ENCODE results near the gene RHOA. TPM values are rescaled to one million over a fixed set of nuclear protein-coding genes. Genes with fewer than 3 reads are reported as not detected.
"Not testable (repeated sequence)": the region's sequence is repeated elsewhere in the genome, so short reads cannot be mapped to it uniquely, and the experiment has no call there.

The RHOA gene
- polyA plus RNA-seq, 3 donors, result 162 to 513 (median 415) TPM

DNA sequence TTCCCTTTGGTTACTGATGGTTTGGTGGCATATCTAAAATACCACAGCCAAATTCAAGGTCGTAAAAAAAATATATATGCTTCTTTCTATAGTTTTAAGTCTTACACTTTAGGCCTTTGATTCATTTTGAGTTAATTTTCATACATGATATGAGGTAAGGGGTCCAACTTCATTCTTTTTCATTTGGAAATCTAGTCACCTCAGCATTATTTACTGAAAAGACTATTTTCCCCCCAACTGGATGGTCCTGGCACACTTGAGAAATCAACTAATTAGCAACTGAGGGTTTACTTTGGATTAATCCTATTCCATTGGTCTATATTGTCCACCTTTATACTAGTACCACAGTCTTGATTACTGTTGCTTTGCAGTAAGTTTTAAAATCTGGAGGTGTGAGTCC lies 26.2 kb downstream of the RHOA start:
- no peak overlapping the region for H3K27ac ChIP-seq (ENCODE audit: low read depth, low read length)
- 88 to 95% (median 92%) methylated on average over 1 of the region's 1 CpG for WGBS, 3 donors

DNA sequence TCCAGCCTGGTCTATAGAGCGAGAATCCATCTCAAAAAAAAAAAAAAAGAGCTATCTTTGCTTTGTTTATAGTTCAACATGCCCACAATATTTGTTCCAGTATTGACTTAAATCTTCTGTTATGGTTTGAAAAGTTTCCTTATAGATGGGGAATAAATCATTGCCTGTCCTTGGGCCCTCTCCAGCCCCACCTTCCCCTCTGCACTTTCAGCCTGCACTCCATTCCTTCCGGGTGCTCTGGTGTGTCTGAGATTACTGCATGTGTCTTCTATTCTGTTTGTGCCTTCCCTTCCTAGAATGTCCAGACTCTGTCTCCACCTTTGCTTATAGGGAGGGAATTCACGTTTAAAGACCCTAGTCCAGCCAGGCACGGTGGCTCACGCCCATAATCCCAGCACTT lies 28.4 kb downstream of the RHOA start:
- WGBS, 3 donors, result 55 to 75% (median 66%) methylated on average over 5 of the region's 5 CpGs
- no peak overlapping the region for H3K27ac ChIP-seq (ENCODE audit: low read depth, low read length)

DNA sequence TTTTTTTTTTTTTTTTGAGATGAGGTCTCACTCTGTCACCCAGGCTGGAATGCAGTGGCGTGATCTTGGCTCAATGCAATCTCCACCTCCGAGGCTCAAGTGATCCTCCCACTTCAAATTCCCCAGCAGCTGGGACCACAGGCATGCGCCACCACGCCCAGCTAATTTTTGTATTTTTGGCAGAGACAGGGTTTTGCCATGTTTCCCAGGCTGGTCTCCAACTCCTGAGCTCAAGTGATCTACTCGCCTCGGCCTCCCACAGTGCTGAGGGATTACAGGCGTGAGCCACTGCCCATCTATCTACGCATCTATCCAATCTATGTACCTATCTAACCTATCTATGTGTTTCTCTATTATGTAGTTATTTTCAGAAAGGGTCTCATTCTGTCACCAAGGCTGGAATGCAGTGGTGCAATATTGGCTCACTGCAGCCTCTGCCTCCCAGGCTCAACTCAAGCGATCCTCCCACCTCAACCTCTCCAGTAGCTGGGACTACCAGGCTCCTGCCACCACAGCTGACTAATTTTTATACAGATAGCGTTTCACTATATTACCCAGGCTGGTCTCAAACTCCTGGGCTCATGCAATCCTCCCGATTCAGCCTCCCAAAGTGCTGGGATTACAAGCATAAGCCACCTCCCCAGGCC lies 33.4 kb downstream of the RHOA start:
- WGBS, 3 donors, result 70 to 89% (median 72%) methylated on average over 11 of the region's 11 CpGs
- no peak overlapping the region for H3K27ac ChIP-seq (ENCODE audit: low read depth, low read length)

DNA sequence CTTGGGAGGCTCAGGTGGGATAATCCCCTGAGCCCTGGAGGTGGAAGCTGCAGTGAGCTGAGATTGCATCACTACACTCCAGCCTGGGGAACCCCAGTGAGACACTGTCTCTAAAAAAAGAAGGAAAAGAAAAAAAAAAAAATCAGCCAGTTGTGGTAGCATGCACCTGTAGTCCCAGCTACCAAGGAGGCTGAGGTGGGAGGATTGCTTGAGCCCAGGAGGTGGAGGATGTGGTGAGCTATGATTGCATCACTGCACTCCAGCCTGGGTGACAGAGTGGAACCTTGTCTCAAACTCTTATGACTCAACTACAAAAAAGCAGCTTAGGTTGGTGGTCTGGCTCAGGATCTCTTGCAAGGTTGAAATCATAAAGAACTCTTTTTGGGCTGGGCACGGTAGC lies 34.3 kb downstream of the RHOA start:
- H3K27ac ChIP-seq (ENCODE audit: low read depth, low read length), result no peak overlapping the region
- 78 to 82% (median 79%) methylated on average over 1 of the region's 1 CpG for WGBS, 3 donors

DNA sequence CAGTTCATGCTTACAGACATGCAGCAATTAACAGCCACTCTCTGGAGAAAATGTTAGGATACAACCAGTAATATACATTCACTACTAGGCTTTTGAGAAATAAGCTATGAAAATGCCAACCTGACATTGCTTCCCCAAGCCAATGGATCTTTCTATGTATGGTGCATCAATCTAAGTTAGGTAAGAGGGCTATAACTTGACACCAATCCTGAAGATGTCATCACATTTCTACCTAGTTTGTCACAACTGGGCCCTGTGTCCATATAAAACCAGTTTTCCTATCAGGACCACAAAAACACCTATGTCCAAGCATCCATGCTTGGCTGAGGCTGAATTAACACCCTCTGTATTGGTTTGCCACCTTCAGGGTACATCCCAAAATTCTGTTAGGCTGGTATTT lies 39.8 kb downstream of the RHOA start:
- no peak overlapping the region for H3K27ac ChIP-seq (ENCODE audit: low read depth, low read length)

GRCh38 chr3:49370585-49371290 lies 41.0 kb downstream of the RHOA start:
- 88 to 93% (median 90%) methylated on average over 6 of the region's 6 CpGs for WGBS, 3 donors
- H3K27ac ChIP-seq (ENCODE audit: low read depth, low read length), result no peak overlapping the region

DNA sequence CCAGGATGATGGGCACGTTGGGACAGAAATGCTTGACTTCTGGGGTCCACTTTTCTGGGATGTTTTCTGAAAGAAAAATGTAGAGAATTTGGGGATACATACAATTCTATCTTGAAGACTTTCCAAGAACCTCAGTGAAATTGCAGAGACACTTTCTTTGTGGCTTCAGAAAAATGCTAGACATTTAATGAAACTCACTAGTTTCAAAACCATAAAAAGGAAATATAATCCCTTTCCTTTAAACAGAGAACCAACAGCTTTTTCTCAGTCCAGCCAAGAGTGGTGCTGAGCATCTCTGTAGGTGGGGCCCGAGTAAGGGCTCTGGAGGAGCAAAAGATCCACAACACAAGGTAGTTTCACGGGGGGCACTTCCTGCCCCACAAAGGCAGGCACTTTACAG lies 49.2 kb downstream of the RHOA start:
- no peak overlapping the region for H3K27ac ChIP-seq (ENCODE audit: low read depth, low read length)
- 76 to 84% (median 78%) methylated on average over 3 of the region's 3 CpGs for WGBS, 3 donors

DNA sequence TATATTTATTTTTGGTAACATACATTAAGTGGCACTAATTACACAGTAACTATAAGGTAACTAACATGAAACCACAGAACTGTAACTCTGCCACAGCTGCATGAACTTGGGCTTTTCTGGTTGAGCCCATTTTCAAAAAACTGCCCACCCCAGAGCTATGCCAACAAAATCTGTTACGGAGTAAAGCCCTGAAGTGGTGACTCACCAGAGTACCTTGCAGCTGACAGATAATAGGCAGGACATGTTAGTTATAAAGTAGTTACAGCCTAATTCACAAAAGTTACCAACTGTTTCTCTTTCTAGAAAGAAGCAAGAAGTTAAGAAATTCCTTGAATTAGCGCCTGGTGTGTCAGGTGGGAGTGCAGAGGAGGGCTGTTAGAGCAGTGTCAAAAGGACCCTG lies 52.2 kb downstream of the RHOA start:
- 83 to 87% (median 85%) methylated on average over 2 of the region's 2 CpGs for WGBS, 3 donors
- H3K27ac ChIP-seq (ENCODE audit: low read depth, low read length), result no peak overlapping the region

GRCh38 chr3:49358884-49359225 lies 52.9 kb downstream of the RHOA start:
- 19 to 34% (median 25%) methylated on average over 3 of the region's 3 CpGs for WGBS, 3 donors
- H3K27ac ChIP-seq (ENCODE audit: low read depth, low read length), result peak overlapping the region; percentile 71

GRCh38 chr3:49358217-49358883 lies 53.4 kb downstream of the RHOA start, which contains the start of gene GPX1:
TSS of gene GPX1 (minus strand) at chr3:49358353. CDS start at chr3:49358278, 75 bp downstream.
- peak within 1 kb of the TSS; percentile 71 for H3K27ac ChIP-seq (ENCODE audit: low read depth, low read length)
- WGBS, 3 donors, result 1 to 2% (median 1%) methylated on average over 41 to 45 of the region's 46 CpGs

DNA sequence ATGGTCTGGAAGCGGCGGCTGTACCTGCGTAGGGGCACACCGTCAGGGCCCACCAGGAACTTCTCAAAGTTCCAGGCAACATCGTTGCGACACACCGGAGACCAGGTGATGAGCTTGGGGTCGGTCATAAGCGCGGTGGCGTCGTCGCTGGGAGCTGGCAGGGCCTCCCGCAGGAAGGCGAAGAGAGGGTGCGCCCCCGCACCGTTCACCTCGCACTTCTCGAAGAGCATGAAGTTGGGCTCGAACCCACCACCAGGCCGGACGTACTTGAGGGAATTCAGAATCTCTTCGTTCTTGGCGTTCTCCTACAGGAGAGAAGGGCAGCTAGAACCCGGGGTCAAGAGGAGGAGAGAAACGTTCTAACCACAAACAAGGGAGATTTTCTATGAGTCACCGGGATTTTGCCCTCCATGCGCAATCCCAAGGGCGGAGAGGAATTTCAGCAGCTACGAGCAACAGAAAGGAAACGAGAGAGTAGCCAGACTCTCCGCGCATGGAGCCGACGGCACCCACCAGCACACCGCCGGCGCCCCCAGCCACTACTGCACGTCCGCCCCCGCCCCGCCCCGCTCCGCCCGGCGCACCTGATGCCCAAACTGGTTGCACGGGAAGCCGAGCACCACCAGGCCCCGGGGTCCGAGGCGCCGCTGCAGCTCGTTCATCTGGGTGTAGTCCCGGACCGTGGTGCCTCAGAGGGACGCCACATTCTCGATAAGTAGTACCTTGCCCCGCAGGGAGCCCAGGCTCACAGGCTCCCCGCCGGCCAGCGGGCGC lies 54.1 kb downstream of the RHOA start:
- H3K27ac ChIP-seq (ENCODE audit: low read depth, low read length), result not testable (repeated sequence)
- WGBS, 3 donors, result 4 to 9% (median 5%) methylated on average over 45 to 63 of the region's 63 CpGs

GRCh38 chr3:49357095-49357442 lies 54.7 kb downstream of the RHOA start:
- WGBS, 3 donors, result 22 to 50% (median 23%) methylated on average over 8 to 10 of the region's 10 CpGs
- H3K27ac ChIP-seq (ENCODE audit: low read depth, low read length), result not testable (repeated sequence)

- WGBS, 3 donors, result 68 to 84% (median 74%) methylated on average over 5 of the region's 5 CpGs
Measured at GRCh38 chr3:49352890-49353421, 58.8 kb downstream of the RHOA start.

GRCh38 chr3:49352281-49352680 lies 59.5 kb downstream of the RHOA start:
- H3K27ac ChIP-seq (ENCODE audit: low read depth, low read length), result no peak overlapping the region
- WGBS, 3 donors, result 51 to 87% (median 54%) methylated on average over 2 of the region's 2 CpGs

More at GRCh38 chr3:49352890-49353421, 58.8 kb downstream of the RHOA start:
- no peak overlapping the region for H3K27ac ChIP-seq (ENCODE audit: low read depth, low read length)

- H3K27ac ChIP-seq (ENCODE audit: low read depth, low read length), result no peak overlapping the region
- WGBS, 3 donors, result 7 to 55% (median 17%) methylated on average over 1 of the region's 1 CpG
Measured at GRCh38 chr3:49351521-49352011, 60.2 kb downstream of the RHOA start.

GRCh38 chr3:49349348-49350114 lies 62.2 kb downstream of the RHOA start:
- H3K27ac ChIP-seq (ENCODE audit: low read depth, low read length), result no peak overlapping the region
- 53 to 69% (median 61%) methylated on average over 3 of the region's 3 CpGs for WGBS, 3 donors

DNA sequence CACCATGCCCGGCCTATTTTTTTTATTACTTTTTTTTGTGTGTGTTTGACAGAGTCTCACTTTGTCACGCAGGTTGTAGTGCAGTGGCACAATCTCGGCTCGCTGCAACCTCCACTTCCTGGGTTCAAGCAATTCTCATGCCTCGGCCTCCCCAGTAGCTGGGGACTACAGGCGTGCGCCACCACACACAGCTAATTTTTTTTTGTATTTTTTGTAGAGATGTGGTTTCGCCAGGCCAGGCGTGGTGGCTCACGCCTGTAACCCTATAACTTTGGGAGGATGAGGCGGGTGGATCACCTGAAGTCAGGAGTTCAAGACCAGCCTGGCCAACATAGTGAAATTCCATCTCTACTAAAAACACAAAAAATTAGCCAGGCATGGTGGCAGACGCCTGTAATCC lies 63.4 kb downstream of the RHOA start:
- not testable (repeated sequence) for H3K27ac ChIP-seq (ENCODE audit: low read depth, low read length)
- WGBS, 3 donors, result 87 to 97% (median 90%) methylated on average over 12 of the region's 12 CpGs

GRCh38 chr3:49346797-49347251 lies 65.0 kb downstream of the RHOA start:
- 70 to 83% (median 77%) methylated on average over 6 of the region's 6 CpGs for WGBS, 3 donors

More at GRCh38 chr3:49346797-49347251, 65.0 kb downstream of the RHOA start:
- no peak overlapping the region for H3K27ac ChIP-seq (ENCODE audit: low read depth, low read length)

Measured in adipose tissue (tissue), 3 donors.